ENCODE results near the gene ZNF414. TPM values are rescaled to one million over a fixed set of nuclear protein-coding genes. Genes with fewer than 3 reads are reported as not detected.

The ZNF414 gene
- total RNA-seq, 1 experiment from 2014 or later, result 26.7 TPM

GRCh38 chr19:8504171-8504570 lies 9.8 kb downstream of the ZNF414 start:
- H3K27me3 ChIP-seq (replicated peaks; ENCODE audit: insufficient read depth, low read depth, low read length, poor library complexity), result no peaks in the 10 kb centered on the region
- no TSS peak for BruUV-seq (replicated peaks)
- no peaks in the 10 kb centered on the region for H3K36me3 ChIP-seq (ENCODE audit: insufficient read depth, low read length, poor library complexity, severe bottlenecking)
- no peaks in the 10 kb centered on the region for H3K9me3 ChIP-seq (ENCODE audit: low read depth, low read length, poor library complexity, severe bottlenecking)
- DNase-seq (ENCODE audit: low spot score), result no peak
- H3K4me1 ChIP-seq (ENCODE audit: insufficient read depth, low read length, poor library complexity, severe bottlenecking), result peaks cover 21% of the 10 kb centered on the region
- TF ChIP-seq EZH2 (IDR thresholded peaks at IDR 0.05; ENCODE audit: borderline replicate concordance, low read depth, low read length, poor library complexity, severe bottlenecking) (no peak), CTCF (conservative IDR thresholded peaks at IDR 0.05; ENCODE audit: low read depth, low read length) (no peak)
- POLR2A ChIA-PET (ENCODE audit: low non-redundant PET), result no interaction called here
- CTCF ChIA-PET, result interaction anchor here (0.7 kb wide), 1 partner anchor 75 kb away, joined by 11 read pairs; no protein-coding TSS in a partner anchor
- intact Hi-C loops (cut with micrococcal nuclease; ENCODE audit: unreplicated experiment), result no loop called here
- no peak overlapping the region for H3K4me3 ChIP-seq (ENCODE audit: low read depth, low read length, poor library complexity, severe bottlenecking)
- no peak overlapping the region for H3K27ac ChIP-seq (ENCODE audit: low read depth, low read length, poor library complexity, severe bottlenecking)

DNA sequence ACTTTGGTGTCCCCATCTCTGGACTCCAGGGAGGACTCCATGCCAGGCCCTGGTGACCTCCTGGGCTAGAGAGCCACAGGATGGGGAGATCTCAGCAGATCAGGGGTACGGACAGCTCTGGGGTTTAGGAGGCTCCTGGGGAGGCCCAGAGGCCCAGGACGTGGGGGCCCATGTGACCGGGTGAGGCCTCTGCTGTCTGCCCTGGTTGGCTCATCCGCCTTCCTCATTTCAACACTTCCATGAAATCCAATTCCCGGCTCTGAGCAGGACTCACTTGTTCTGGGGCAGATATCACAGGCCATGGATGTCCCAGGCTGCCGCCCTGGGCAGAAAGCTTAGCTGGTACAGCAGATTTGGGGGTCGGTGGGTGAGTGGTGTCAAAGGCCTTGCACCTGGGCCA lies 10.5 kb downstream of the ZNF414 start:
- no peak for DNase-seq (ENCODE audit: low spot score)
- intact Hi-C loops (cut with micrococcal nuclease; ENCODE audit: unreplicated experiment), result no loop called here
- H3K27ac ChIP-seq (ENCODE audit: low read depth, low read length, poor library complexity, severe bottlenecking), result no peak overlapping the region
- CTCF ChIA-PET, result interaction anchor here (0.7 kb wide), 2 partner anchors 59 to 76 kb away, joined by 11 to 12 read pairs; no protein-coding TSS in a partner anchor
- peaks cover 21% of the 10 kb centered on the region for H3K4me1 ChIP-seq (ENCODE audit: insufficient read depth, low read length, poor library complexity, severe bottlenecking)
- no TSS peak for BruUV-seq (replicated peaks)
- no peaks in the 10 kb centered on the region for H3K9me3 ChIP-seq (ENCODE audit: low read depth, low read length, poor library complexity, severe bottlenecking)
- TF ChIP-seq EZH2 (IDR thresholded peaks at IDR 0.05; ENCODE audit: borderline replicate concordance, low read depth, low read length, poor library complexity, severe bottlenecking) (no peak), CTCF (conservative IDR thresholded peaks at IDR 0.05; ENCODE audit: low read depth, low read length) (no peak)
- H3K36me3 ChIP-seq (ENCODE audit: insufficient read depth, low read length, poor library complexity, severe bottlenecking), result no peaks in the 10 kb centered on the region
- POLR2A ChIA-PET (ENCODE audit: low non-redundant PET), result no interaction called here
- no peak overlapping the region for H3K4me3 ChIP-seq (ENCODE audit: low read depth, low read length, poor library complexity, severe bottlenecking)
- no peaks in the 10 kb centered on the region for H3K27me3 ChIP-seq (replicated peaks; ENCODE audit: insufficient read depth, low read depth, low read length, poor library complexity)

DNA sequence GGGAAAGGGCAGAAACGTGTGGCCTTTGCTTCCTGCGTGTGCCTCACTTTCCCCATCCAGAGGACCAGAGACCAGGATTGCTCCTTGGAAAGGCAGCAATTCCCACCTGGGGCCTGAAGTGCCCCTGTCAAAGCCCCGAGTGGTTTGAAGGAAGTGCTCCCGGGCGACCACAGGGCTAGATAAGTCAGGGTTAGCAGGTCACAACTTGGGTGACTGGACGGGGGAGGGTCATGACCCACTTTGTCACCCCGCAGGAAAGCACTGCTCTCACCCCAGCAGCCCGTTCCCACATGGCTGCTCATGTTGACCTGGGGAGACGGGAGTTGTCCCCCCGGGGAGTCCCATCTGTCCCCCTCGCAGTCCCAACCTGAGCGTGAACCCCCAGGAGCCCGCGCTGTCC lies 12.0 kb downstream of the ZNF414 start:
- H3K27ac ChIP-seq (ENCODE audit: low read depth, low read length, poor library complexity, severe bottlenecking), result no peak overlapping the region
- no peak for DNase-seq (ENCODE audit: low spot score)
- POLR2A ChIA-PET (ENCODE audit: low non-redundant PET), result no interaction called here
- H3K4me1 ChIP-seq (ENCODE audit: insufficient read depth, low read length, poor library complexity, severe bottlenecking), result peaks cover 21% of the 10 kb centered on the region
- CTCF ChIA-PET, result no interaction called here
- intact Hi-C loops (cut with micrococcal nuclease; ENCODE audit: unreplicated experiment), result no loop called here
- no TSS peak for BruUV-seq (replicated peaks)
- no peak for TF ChIP-seq CTCF (conservative IDR thresholded peaks at IDR 0.05; ENCODE audit: low read depth, low read length)
- TF ChIP-seq EZH2 (IDR thresholded peaks at IDR 0.05; ENCODE audit: borderline replicate concordance, low read depth, low read length, poor library complexity, severe bottlenecking), result no peak
- no peaks in the 10 kb centered on the region for H3K9me3 ChIP-seq (ENCODE audit: low read depth, low read length, poor library complexity, severe bottlenecking)
- no peaks in the 10 kb centered on the region for H3K27me3 ChIP-seq (replicated peaks; ENCODE audit: insufficient read depth, low read depth, low read length, poor library complexity)
- no peaks in the 10 kb centered on the region for H3K36me3 ChIP-seq (ENCODE audit: insufficient read depth, low read length, poor library complexity, severe bottlenecking)
- H3K4me3 ChIP-seq (ENCODE audit: low read depth, low read length, poor library complexity, severe bottlenecking), result no peak overlapping the region
